ENCODE measurements around the gene ZNF335.

GRCh38 chr20:45904583-45905504 lies 67.2 kb downstream of the ZNF335 start:
- TF ChIP-seq CTCF (IDR thresholded peaks at IDR 0.05) (no peak), EZH2 (IDR thresholded peaks at IDR 0.05) (no peak)
